ENCODE measurements around the gene MAS1.

GRCh38 chr6:159919011-159919511 lies 28.3 kb downstream of the MAS1 start:
- no peak for TF ChIP-seq CTCF (IDR thresholded peaks at IDR 0.05; ENCODE audit: borderline replicate concordance, extremely low read depth, low read length, poor library complexity, severe bottlenecking)
- no peak for TF ChIP-seq EZH2 (IDR thresholded peaks at IDR 0.05; ENCODE audit: borderline replicate concordance, low read depth, low read length, severe bottlenecking)
